Measurements from ENCODE around the gene STK38. TPM values are rescaled to one million over a fixed set of nuclear protein-coding genes. Genes with fewer than 3 reads are reported as not detected.
"Not testable (repeated sequence)": the region's sequence is repeated elsewhere in the genome, so short reads cannot be mapped to it uniquely, and the experiment has no call there.

STK38 gene
- total RNA-seq, 1 experiment from 2014 or later = 53.3 TPM

DNA sequence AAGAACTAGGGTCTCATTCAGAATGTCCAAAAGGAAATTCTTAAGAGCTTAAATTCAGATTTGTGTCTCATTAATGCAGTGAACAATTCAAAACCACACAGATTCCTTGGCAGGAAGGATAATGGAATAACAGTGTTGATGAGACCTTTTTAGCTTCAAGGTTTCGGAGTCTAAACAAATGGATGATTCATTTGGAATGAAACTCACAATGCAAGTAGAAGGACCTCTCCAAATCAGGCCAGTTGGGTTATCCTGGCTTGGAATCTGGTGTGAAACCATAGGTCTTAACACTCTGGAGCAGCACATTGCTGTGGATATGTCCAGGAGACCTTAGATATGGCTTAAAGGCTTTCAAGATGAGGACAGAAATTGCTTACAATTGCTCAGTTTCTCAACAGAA is 59.6 kb downstream of the STK38 start:
- no peak overlapping the region for H2AFZ ChIP-seq
- H3K4me2 ChIP-seq = no peak overlapping the region
- no peak for DNase-seq
- no peak overlapping the region for H3K27ac ChIP-seq
- intact Hi-C loops (cut with micrococcal nuclease; ENCODE audit: unreplicated experiment) = no loop called here
- peaks cover 19% of the 10 kb centered on the region; the same call in 1 of the 2 replicates for H3F3A ChIP-seq (ENCODE audit: insufficient read depth, low read depth)
- no peak overlapping the region for H3K4me3 ChIP-seq
- H3K36me3 ChIP-seq (ENCODE audit: low read depth) = peaks cover 8% of the 10 kb centered on the region
- H3K4me1 ChIP-seq (replicated peaks; ENCODE audit: insufficient read depth) = no peaks in the 10 kb centered on the region
- no peaks in the 10 kb centered on the region for H3K79me2 ChIP-seq (ENCODE audit: low read depth)
- CTCF ChIA-PET = interaction anchor here (0.6 kb wide), 1 partner anchor 90 kb away, joined by 4 read pairs; no protein-coding TSS in a partner anchor
- H3K9me3 ChIP-seq (ENCODE audit: insufficient read depth, low read depth) = no peaks in the 10 kb centered on the region
- POLR2A ChIA-PET (ENCODE audit: unreplicated experiment) = interaction anchor here (0.6 kb wide), 1 partner anchor 79 kb away, joined by 12 read pairs; no protein-coding TSS in a partner anchor
- BruUV-seq (replicated peaks) = no TSS peak
- H3K27me3 ChIP-seq (ENCODE audit: insufficient read depth, low read depth) = no peaks in the 10 kb centered on the region
- H3K9me2 ChIP-seq (ENCODE audit: insufficient read depth) = no peaks in the 10 kb centered on the region
- H4K20me1 ChIP-seq (ENCODE audit: insufficient read depth) = no peaks in the 10 kb centered on the region
- TF ChIP-seq EZH2 (IDR thresholded peaks at IDR 0.05; ENCODE audit: low read depth) (no peak), CTCF (conservative IDR thresholded peaks at IDR 0.05) (no peak)

DNA sequence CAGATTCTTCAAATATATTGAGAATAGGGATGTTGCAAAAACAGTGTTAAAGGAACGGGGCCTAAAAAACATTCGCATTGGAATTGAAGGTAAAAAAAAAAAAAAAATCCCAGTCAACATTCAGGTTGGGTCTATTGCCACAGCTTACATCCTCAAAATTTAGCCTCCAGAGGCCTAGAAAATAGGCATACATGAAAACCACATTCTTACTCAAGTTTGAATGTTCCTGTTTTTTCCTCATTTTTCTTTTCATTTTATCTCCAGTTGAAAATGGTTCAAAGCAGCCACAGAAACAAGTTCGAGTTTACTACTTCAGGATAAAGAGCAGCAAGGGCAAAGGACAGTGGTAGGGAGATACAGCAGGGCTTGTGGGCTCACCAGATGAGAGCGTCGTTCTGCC is 62.5 kb downstream of the STK38 start:
- no peaks in the 10 kb centered on the region for H3K9me2 ChIP-seq (ENCODE audit: insufficient read depth)
- no TSS peak for BruUV-seq (replicated peaks)
- no peak for DNase-seq
- TF ChIP-seq EZH2 (IDR thresholded peaks at IDR 0.05; ENCODE audit: low read depth) = no peak
- no peak for TF ChIP-seq CTCF (conservative IDR thresholded peaks at IDR 0.05)
- H3K9me3 ChIP-seq (ENCODE audit: insufficient read depth, low read depth) = no peaks in the 10 kb centered on the region
- no peak overlapping the region for H2AFZ ChIP-seq
- H3K4me3 ChIP-seq = no peak overlapping the region
- intact Hi-C loops (cut with micrococcal nuclease; ENCODE audit: unreplicated experiment) = no loop called here
- ChIA-PET POLR2A (ENCODE audit: unreplicated experiment) (interaction anchor here (0.6 kb wide), 2 partner anchors 28 to 232 kb away, joined by 3 to 16 read pairs; no protein-coding TSS in a partner anchor), CTCF (no interaction called here)
- H3F3A ChIP-seq (ENCODE audit: insufficient read depth, low read depth) = peaks cover 7% of the 10 kb centered on the region; the same call in 1 of the 2 replicates
- H3K4me2 ChIP-seq = no peak overlapping the region
- H3K27me3 ChIP-seq (ENCODE audit: insufficient read depth, low read depth) = no peaks in the 10 kb centered on the region
- no peaks in the 10 kb centered on the region for H4K20me1 ChIP-seq (ENCODE audit: insufficient read depth)
- no peaks in the 10 kb centered on the region for H3K4me1 ChIP-seq (replicated peaks; ENCODE audit: insufficient read depth)
- H3K36me3 ChIP-seq (ENCODE audit: low read depth) = peaks cover 21% of the 10 kb centered on the region
- no peaks in the 10 kb centered on the region for H3K79me2 ChIP-seq (ENCODE audit: low read depth)
- no peak overlapping the region for H3K27ac ChIP-seq

GRCh38 chr6:36483326-36483725 is 64.0 kb downstream of the STK38 start:
- H3K27ac ChIP-seq; H4K20me1 ChIP-seq (ENCODE audit: insufficient read depth); H3K27me3 ChIP-seq (ENCODE audit: insufficient read depth, low read depth); CTCF ChIA-PET; intact Hi-C loops (cut with micrococcal nuclease; ENCODE audit: unreplicated experiment); H3K9me2 ChIP-seq (ENCODE audit: insufficient read depth); H3K4me2 ChIP-seq; H2AFZ ChIP-seq; BruUV-seq (replicated peaks); H3K9me3 ChIP-seq (ENCODE audit: insufficient read depth, low read depth); H3K79me2 ChIP-seq (ENCODE audit: low read depth); H3K4me3 ChIP-seq; DNase-seq; POLR2A ChIA-PET (ENCODE audit: unreplicated experiment): not testable (repeated sequence)
- Histone ChIP-seq H3K4me1 (replicated peaks; ENCODE audit: insufficient read depth) (peaks cover 11% of the 10 kb centered on the region), H3F3A (ENCODE audit: insufficient read depth, low read depth) (peaks cover 13% of the 10 kb centered on the region; the same call in 1 of the 2 replicates), H3K36me3 (ENCODE audit: low read depth) (peaks cover 21% of the 10 kb centered on the region)

DNA sequence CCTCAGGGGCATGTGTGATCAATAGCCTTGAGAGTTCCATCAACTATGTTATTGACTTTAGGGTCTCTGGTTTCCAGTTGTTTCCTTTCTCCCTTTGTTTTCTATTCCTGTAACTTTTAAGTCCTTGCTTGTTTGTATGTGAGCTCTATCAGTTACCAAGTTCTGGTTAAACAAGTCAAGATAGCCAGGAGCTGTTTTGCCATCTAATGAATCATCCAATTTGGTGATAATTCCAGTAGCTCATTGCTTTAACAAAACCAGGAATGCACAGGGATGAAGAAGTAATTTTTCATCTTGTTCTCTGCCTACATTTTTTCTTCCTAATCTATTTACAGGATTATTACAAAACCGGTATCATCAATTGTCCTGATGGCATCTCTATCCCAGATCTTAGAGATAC is 68.0 kb downstream of the STK38 start:
- Histone ChIP-seq H3K4me1 (replicated peaks; ENCODE audit: insufficient read depth) (peaks cover 15% of the 10 kb centered on the region), H2AFZ (no peak overlapping the region), H3K36me3 (ENCODE audit: low read depth) (peaks cover 13% of the 10 kb centered on the region), H3K4me2 (no peak overlapping the region), H3K9me3 (ENCODE audit: insufficient read depth, low read depth) (no peaks in the 10 kb centered on the region), H3K27me3 (ENCODE audit: insufficient read depth, low read depth) (no peaks in the 10 kb centered on the region), H3K4me3 (no peak overlapping the region), H4K20me1 (ENCODE audit: insufficient read depth) (no peaks in the 10 kb centered on the region), H3K79me2 (ENCODE audit: low read depth) (no peaks in the 10 kb centered on the region), H3K9me2 (ENCODE audit: insufficient read depth) (no peaks in the 10 kb centered on the region), H3F3A (ENCODE audit: insufficient read depth, low read depth) (peaks cover 13% of the 10 kb centered on the region; the same call in 1 of the 2 replicates), H3K27ac (no peak overlapping the region)
- intact Hi-C loops (cut with micrococcal nuclease; ENCODE audit: unreplicated experiment) = no loop called here
- ChIA-PET POLR2A (ENCODE audit: unreplicated experiment) (interaction anchor here (0.7 to 0.8 kb wide), 2 partner anchors 10 to 47 kb away, joined by 4 to 16 read pairs; no protein-coding TSS in a partner anchor), CTCF (no interaction called here)
- BruUV-seq (replicated peaks) = no TSS peak
- DNase-seq = peak in 1 of 2 experiments; percentile 63
- TF ChIP-seq CTCF (conservative IDR thresholded peaks at IDR 0.05) (no peak), EZH2 (IDR thresholded peaks at IDR 0.05; ENCODE audit: low read depth) (no peak)
